Activated CD4-positive, alpha-beta memory T cell treated with anti-CD3 and anti-CD28 coated beads for 36 hours (primary cell): ENCODE measurements around the gene CNPY3. TPM values are rescaled to one million over a fixed set of nuclear protein-coding genes. Genes with fewer than 3 reads are reported as not detected.

Experiments
- CTCF ChIA-PET: fragments of 350-600 bp; sonication (Branson Sonifier 250); formaldehyde crosslinking; loops from one replicate; lab custom pipeline; 2021; ENCODE audit warnings: antibody characterized with exemption, inconsistent platforms; lab: Charles Lee
- POLR2A ChIA-PET: fragments of 350-600 bp; sonication (Branson Sonifier 250); formaldehyde crosslinking; loops from one replicate; lab custom pipeline; 2021; ENCODE audit warnings: antibody characterized with exemption; lab: Charles Lee
- DNase-seq: peaks from one replicate; pipeline ENCODE4 v3.0.0-alpha.2; 2020
- H3K27ac Mint-ChIP-seq: one replicate; pipeline ENCODE4 v1.8.0; 2021; ENCODE audit warnings: mixed read lengths
- H3K27me3 Mint-ChIP-seq: one replicate; pipeline ENCODE4 v1.8.0; 2021; ENCODE audit warnings: mixed read lengths
- H3K36me3 Mint-ChIP-seq: one replicate; pipeline ENCODE4 v1.8.0; 2021; ENCODE audit warnings: mixed read lengths
- H3K4me1 Mint-ChIP-seq: one replicate; pipeline ENCODE4 v1.8.0; 2021; ENCODE audit warnings: low read depth, mixed read lengths
- H3K4me3 Mint-ChIP-seq: one replicate; pipeline ENCODE4 v1.8.0; 2021; ENCODE audit warnings: mild to moderate bottlenecking, mixed read lengths
- H3K9me3 Mint-ChIP-seq: one replicate; pipeline ENCODE4 v1.8.0; 2021; ENCODE audit warnings: mixed read lengths
- intact Hi-C: fragments of 100-400 bp; cut with micrococcal nuclease; formaldehyde crosslinking; loops from one replicate; pipeline ENCODE4 v1.15.1; 2023
- total RNA-seq, 2 experiments: library from RNA; stranded (reverse); gene quantifications; one replicate each; pipeline ENCODE4 v1.2.3, GENCODE V29; 2021

Gene CNPY3
- total RNA-seq, 2 experiments from 2014 or later = 32.2 to 37.6 TPM

DNA sequence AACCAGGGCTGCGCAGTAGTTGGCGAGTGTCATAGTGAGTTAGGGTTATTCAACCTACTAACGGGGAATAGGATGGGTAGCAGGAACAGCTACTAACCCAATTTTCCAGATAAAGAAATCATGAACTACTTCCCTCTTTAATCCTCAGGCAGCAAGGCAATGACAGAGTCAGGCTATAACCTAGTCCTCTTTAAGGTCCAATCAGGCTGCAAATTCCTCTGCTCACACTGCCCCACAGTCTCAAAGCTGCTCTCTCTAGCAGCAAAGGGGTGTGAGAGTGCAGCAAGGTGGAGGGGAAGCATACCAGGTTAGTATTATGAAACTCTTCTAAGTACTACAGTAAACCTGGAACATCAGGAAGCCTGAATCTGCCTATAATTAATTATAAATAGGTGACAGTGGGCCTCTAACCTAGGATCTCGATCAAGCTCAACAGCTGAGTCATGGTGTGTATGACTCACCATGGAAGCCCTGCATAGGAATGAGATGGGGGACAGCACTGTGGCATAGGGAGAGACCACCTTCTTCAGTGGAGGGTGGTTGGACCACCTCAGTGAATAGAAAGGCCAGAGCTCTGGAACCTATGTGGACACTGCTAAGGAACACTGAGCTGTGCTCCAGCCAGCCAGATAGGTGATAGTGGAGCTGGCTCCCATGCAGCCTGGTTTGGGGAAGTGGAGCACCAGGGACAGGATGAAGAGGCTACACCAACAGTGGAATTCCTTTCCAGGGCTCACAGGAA lies 41.8 kb downstream of the CNPY3 start:
- POLR2A ChIA-PET = interaction anchor here (0.6 kb wide), 1 partner anchor 8 kb away, joined by 3 read pairs; the partner anchor contains the start of gene PEX6

DNA sequence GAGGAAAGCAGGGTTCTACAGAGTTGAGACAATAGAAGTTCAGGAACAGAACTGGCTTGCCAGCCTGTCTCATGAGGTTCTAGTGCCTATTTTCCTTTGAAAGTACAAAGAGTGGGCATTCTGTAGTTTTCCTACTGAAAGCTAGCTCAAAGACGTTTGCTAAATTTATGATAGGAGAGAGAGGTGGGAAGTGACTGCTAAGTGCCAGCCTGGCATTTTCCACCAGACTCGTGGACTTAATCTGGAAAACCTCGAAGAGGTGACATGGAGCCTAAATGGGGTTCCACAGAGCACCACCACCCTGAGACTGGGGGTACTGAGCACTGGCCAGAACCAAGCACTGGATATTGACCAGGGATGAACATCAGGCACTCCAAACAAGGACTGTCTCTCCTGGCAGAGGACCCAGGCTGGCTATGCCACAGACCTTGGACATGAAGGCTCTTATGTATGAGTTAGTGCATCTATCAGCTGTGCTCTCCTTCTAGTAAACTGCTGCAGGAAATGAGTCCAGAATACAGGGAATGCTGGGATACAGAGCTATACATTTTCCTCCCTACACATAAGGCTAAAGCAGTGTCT lies 42.6 kb downstream of the CNPY3 start:
- intact Hi-C loops = no loop called here
- peaks cover 18% of the 10 kb centered on the region for H3K36me3 Mint-ChIP-seq
- CTCF ChIA-PET = interaction anchor here (0.9 kb wide), 1 partner anchor 71 kb away, joined by 3 read pairs; no protein-coding TSS in a partner anchor
- no peak for DNase-seq
- H3K4me1 Mint-ChIP-seq = peaks cover 33% of the 10 kb centered on the region
- POLR2A ChIA-PET = no interaction called here
- no peak overlapping the region for H3K4me3 Mint-ChIP-seq
- H3K9me3 Mint-ChIP-seq = no peaks in the 10 kb centered on the region
- no peak overlapping the region for H3K27ac Mint-ChIP-seq
- no peaks in the 10 kb centered on the region for H3K27me3 Mint-ChIP-seq

More for the DNA sequence above, 41.8 kb downstream of the CNPY3 start:
- DNase-seq = peak; percentile 17
- Mint-ChIP-seq H3K9me3 (no peaks in the 10 kb centered on the region), H3K27me3 (no peaks in the 10 kb centered on the region), H3K4me1 (peaks cover 26% of the 10 kb centered on the region), H3K36me3 (peaks cover 16% of the 10 kb centered on the region), H3K27ac (no peak overlapping the region), H3K4me3 (no peak overlapping the region)
- CTCF ChIA-PET = no interaction called here
- intact Hi-C loops = no loop called here

DNA sequence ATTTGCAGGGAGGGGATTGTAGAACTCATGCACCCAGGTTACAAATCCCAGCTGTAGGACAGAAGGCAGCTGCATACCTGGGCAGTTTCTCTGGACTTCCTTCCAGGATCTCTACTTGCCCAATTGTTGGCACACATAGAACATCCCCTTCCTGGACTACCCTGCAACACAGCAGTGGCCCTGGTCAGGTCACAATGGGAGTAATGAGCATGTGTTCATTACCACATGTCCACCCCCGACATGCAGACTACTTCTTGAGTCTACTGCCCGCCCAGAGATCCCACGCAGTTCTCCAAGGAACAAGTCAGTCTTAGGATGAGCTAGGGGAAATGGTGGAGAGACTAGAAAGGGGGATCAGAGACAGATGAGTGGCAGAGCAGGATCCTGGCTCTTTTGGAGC lies 44.6 kb downstream of the CNPY3 start:
- H3K4me1 Mint-ChIP-seq = peaks cover 43% of the 10 kb centered on the region
- ChIA-PET CTCF (no interaction called here), POLR2A (interaction anchor here (2.2 kb wide), 1 partner anchor 10 kb away, joined by 11 read pairs; the partner anchor contains the start of gene PPP2R5D)
- DNase-seq = no peak
- no peaks in the 10 kb centered on the region for H3K27me3 Mint-ChIP-seq
- peak overlapping the region; percentile 3 for H3K27ac Mint-ChIP-seq
- H3K4me3 Mint-ChIP-seq = no peak overlapping the region
- H3K36me3 Mint-ChIP-seq = peaks cover 18% of the 10 kb centered on the region
- no peaks in the 10 kb centered on the region for H3K9me3 Mint-ChIP-seq
- intact Hi-C loops = no loop called here

DNA sequence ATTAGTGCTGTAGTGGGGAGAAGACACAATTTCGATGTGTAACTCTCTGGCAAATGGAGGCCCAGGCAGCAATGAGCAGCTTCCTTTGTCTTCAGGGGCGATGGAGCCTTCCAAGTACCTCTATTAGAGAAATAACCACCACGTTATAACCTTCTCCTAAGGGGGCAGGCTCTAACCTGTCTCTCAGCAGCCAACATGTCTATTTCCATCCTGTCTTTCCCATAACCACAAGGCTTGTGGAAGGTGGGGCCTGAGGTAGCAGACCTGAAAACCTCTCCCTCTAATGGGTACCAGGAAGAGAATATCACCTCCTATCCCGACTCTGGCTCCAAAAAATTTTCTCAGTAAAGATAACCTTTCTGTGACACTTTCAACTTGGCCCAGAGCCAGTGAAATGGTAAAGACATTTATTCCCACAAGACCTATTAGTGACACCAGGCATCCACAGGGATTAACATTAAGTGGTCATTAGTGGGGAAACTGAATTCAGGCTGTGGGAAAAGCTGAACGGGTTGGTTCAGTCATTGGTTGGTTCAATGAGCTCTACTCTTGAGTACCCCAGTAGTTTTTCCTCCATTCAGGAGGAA lies 45.7 kb downstream of the CNPY3 start:
- H3K4me1 Mint-ChIP-seq = peaks cover 50% of the 10 kb centered on the region
- ChIA-PET POLR2A (interaction anchor here (2.2 kb wide), 1 partner anchor 9 kb away, joined by 11 read pairs; the partner anchor contains the start of gene PPP2R5D), CTCF (interaction anchor here (0.6 to 1.4 kb wide), 2 partner anchors 11 to 18 kb away, joined by 3 read pairs; no protein-coding TSS in a partner anchor)
- peak overlapping the region; percentile 66 for H3K27ac Mint-ChIP-seq
- no peaks in the 10 kb centered on the region for H3K27me3 Mint-ChIP-seq
- no peaks in the 10 kb centered on the region for H3K9me3 Mint-ChIP-seq
- H3K36me3 Mint-ChIP-seq = peaks cover 12% of the 10 kb centered on the region
- peak; percentile 15 for DNase-seq
- H3K4me3 Mint-ChIP-seq = peak overlapping the region; percentile 12
- intact Hi-C loops = no loop called here

DNA sequence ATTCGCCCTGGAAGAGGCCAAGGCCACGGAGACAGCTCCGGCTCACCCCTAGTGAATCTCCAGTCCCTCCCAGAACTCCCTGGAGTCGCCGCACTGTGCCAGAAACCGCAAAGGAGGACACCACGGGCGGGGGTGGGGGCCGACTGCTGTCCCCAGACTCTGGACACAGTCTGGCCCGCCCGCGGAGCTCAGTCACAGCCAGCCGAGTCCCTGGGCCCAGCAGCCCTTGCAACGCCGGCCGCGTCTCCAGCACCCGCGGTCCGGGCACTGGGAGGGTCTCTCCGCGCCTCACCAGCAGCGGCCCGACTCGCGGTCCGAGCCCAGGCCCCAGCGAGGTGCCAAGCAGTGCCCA lies 49.2 kb downstream of the CNPY3 start:
- Mint-ChIP-seq H3K4me3 (peak overlapping the region; percentile 86), H3K27ac (peak overlapping the region; percentile 75), H3K9me3 (no peaks in the 10 kb centered on the region), H3K27me3 (no peaks in the 10 kb centered on the region), H3K36me3 (peaks cover 12% of the 10 kb centered on the region), H3K4me1 (peaks cover 54% of the 10 kb centered on the region)
- peak; percentile 42 for DNase-seq
- intact Hi-C loops = loop anchor here (2.0 kb wide), 2 partner anchors 80 to 192 kb away; partner anchors contain the start of genes KLC4, MRPL2 and SRF
- ChIA-PET CTCF (interaction anchor here (1.2 to 2.4 kb wide), 5 partner anchors 10 to 165 kb away, joined by 3 to 12 read pairs (median 5); partner anchors contain the start of genes CNPY3, KLC4 and MRPL2), POLR2A (interaction anchor here (0.7 to 3.3 kb wide), 12 partner anchors 8 to 449 kb away, joined by 3 to 30 read pairs (median 4); partner anchors contain the start of genes ABCC10, CNPY3, KLC4 and KLHDC3)

DNA sequence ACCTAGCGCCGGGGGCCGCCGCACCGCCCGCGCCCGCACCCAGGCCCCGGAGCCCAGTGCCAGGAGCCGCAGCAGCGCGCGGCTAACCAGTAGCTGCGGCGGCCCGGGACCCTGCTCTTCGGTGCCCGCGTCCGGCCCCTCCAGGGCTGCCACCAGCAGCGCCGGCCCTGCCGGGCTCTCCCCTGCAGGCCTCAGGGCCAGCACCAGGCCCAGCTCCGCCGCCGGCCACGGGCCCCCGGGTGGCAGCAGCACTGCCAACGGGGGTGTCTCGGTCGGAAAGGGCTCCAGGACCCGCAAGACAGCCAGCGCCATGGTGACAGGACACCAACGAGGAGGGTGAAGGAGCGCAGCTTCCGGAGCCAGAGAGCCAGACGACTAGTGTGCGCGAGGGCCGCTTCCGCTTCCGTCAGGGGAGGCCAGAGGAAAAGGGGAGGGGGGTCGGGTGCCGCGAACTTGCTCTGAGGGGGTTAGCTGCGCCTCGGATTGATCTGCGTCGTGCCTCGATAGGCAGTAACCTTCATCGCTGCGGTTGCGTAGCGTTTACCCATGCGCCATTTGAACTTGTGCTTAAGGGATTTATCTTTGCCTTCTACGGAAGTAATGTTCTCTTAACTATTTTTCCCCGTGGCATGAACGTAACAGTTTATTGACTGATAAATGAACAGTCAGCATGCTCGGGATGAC lies 49.7 kb downstream of the CNPY3 start, which contains the start of gene PEX6:
TSS of gene PEX6 (minus strand) at position 343 of the 684 bp plus-strand sequence. CDS start at position 312, 31 bp downstream.
- Mint-ChIP-seq H3K4me3 (peak within 1 kb of the TSS; percentile 94), H3K36me3 (peaks cover 7% of the 10 kb centered on the region), H3K27ac (peak within 1 kb of the TSS; percentile 98), H3K4me1 (peaks cover 56% of the 10 kb centered on the region), H3K27me3 (no peaks in the 10 kb centered on the region), H3K9me3 (no peaks in the 10 kb centered on the region)
- intact Hi-C loops = loop anchor here (1.0 to 2.0 kb wide), 5 partner anchors 35 to 192 kb away; partner anchors contain the start of genes CUL7, KLC4, KLHDC3 and MRPL2
- POLR2A ChIA-PET = interaction anchor here (0.7 to 3.3 kb wide), 14 partner anchors 8 to 590 kb away, joined by 3 to 30 read pairs (median 4); partner anchors contain the start of genes ABCC10, CNPY3, KLC4 and KLHDC3
- DNase-seq = peak; percentile 97
- CTCF ChIA-PET = interaction anchor here (1.2 to 2.4 kb wide), 5 partner anchors 10 to 164 kb away, joined by 3 to 12 read pairs (median 5); partner anchors contain the start of genes CNPY3, KLC4 and MRPL2

DNA sequence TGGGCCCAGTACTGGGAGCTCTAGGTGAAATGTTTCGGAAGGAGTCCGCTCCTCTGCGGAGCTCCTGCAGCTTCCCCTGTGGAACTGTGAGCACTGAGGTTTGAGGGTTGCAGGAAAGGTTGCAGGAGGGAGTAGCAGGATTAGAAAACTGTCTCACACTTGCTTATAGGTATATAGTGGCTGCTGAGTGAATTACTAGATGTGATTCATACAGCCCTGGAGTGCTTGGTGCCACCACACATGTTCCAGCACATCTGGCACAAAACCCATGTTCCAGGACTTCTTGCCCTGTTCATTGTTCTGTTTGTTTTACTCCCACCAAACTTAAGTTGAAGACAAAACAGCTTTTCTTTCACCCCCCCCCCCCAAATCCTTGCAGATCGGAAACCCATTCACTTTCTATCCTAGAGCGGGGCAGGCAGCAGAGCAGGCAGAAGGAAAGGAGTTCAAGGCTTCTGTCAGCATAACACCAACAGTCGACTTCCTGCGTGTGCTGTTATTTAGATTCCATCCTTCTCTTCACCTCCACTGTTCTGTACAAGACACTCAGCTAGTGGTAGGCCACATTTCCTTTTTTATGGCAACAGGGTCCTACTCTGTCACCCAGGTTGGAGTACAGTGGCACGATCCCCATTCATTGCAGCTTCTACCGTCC lies 50.4 kb downstream of the CNPY3 start:
- intact Hi-C loops = loop anchor here (1.0 to 2.0 kb wide), 5 partner anchors 35 to 191 kb away; partner anchors contain the start of genes CUL7, KLC4, KLHDC3 and MRPL2
- Mint-ChIP-seq H3K4me1 (peaks cover 54% of the 10 kb centered on the region), H3K27me3 (no peaks in the 10 kb centered on the region), H3K9me3 (no peaks in the 10 kb centered on the region), H3K36me3 (peaks cover 6% of the 10 kb centered on the region), H3K4me3 (peak overlapping the region; percentile 94), H3K27ac (peak overlapping the region; percentile 98)
- ChIA-PET POLR2A (interaction anchor here (0.7 to 3.3 kb wide), 13 partner anchors 9 to 591 kb away, joined by 3 to 30 read pairs (median 4); partner anchors contain the start of genes ABCC10, CNPY3, KLHDC3 and MEA1), CTCF (interaction anchor here (1.2 to 2.4 kb wide), 6 partner anchors 9 to 164 kb away, joined by 3 to 12 read pairs (median 4); partner anchors contain the start of genes CNPY3, KLC4, MEA1 and MRPL2)
- no peak for DNase-seq

DNA sequence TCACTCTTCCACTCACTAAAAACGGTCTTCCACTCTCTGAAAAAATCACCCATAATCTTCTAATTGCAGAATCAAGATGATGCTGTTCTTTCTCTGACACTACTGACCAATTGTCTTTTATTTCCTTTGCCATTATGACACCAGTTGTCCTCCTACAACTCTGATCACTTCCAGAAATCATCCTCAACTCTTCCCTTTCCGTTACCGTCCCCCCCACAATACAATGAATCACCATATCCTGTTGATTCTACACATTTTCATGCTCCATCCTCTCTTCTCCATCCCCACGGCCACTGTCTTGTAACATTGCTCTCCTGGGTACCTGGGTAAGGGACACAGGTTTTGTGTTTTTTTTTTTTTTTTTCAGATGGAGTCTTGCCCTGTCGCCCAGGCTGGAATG lies 52.6 kb downstream of the CNPY3 start:
- no peaks in the 10 kb centered on the region for H3K27me3 Mint-ChIP-seq
- no peak overlapping the region for H3K4me3 Mint-ChIP-seq
- intact Hi-C loops = no loop called here
- ChIA-PET CTCF (no interaction called here), POLR2A (no interaction called here)
- peaks cover 53% of the 10 kb centered on the region for H3K4me1 Mint-ChIP-seq
- DNase-seq = no peak
- H3K27ac Mint-ChIP-seq = peak overlapping the region; percentile 6
- H3K9me3 Mint-ChIP-seq = no peaks in the 10 kb centered on the region
- peaks cover 4% of the 10 kb centered on the region for H3K36me3 Mint-ChIP-seq

DNA sequence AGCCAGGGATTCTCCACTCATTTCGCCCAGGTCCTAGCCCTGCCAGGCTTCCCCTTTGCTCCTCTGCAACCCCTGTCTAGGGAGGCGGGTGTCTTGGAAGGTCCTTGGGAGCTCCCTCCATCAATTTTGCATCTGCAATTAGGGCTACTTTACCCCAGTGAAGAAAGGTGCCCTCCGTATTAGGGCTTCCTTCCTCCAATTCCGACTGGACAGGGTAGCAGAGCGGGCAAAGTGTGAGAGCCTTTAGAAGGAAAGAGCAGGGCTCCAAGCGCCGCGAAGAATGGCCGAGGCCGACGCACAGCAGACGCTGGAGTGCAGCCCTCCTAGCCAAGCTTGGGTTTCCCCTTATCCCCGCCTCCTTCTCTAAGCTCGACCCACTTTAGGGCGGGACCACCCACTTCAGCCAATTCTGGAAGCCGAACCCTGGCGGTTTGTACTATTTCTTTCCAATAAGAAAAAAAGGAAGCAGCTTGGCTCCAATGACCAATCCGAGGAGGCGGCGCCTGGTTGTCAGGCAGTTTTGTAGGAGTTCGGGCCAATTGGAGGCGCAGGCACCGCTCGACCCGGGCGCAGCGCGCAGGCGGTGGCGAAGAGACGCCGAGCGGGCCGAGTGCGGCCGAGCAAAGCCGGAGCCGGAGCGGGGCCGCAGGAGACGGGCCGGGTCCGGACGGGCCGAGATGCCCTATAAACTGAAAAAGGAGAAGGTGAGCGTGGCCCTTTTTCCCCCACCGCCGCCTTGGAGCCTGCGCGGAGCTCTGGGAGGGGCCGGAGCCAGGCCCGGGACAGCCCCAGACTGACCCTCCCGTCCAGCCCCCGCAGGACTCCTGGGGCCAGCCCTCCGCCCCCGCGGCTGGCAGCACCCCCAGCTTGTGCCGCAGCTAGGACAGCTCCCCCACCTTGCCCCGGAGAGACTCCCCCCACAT lies 55.0 kb downstream of the CNPY3 start, which contains the start of gene PPP2R5D:
TSS of gene PPP2R5D (plus strand) at position 570 of the 923 bp plus-strand sequence. CDS start at position 678, 108 bp downstream.
- H3K27ac Mint-ChIP-seq = peak within 1 kb of the TSS; percentile 85
- peak; percentile 99 for DNase-seq
- peaks cover 56% of the 10 kb centered on the region for H3K4me1 Mint-ChIP-seq
- H3K27me3 Mint-ChIP-seq = no peaks in the 10 kb centered on the region
- peak within 1 kb of the TSS; percentile 85 for H3K4me3 Mint-ChIP-seq
- POLR2A ChIA-PET = interaction anchor here (0.6 to 2.0 kb wide), 11 partner anchors 10 to 240 kb away, joined by 3 to 15 read pairs (median 4); partner anchors contain the start of genes CNPY3, KLC4, KLHDC3 and MEA1
- peaks cover 4% of the 10 kb centered on the region for H3K36me3 Mint-ChIP-seq
- no peaks in the 10 kb centered on the region for H3K9me3 Mint-ChIP-seq
- intact Hi-C loops = loop anchor here (1.0 to 2.0 kb wide), 4 partner anchors 30 to 237 kb away; partner anchors contain the start of genes CNPY3, CUL7, KLHDC3 and TBCC
- CTCF ChIA-PET = interaction anchor here (0.8 to 1.4 kb wide), 5 partner anchors 12 to 258 kb away, joined by 3 to 7 read pairs (median 4); partner anchors contain the start of gene CNPY3
